ENCODE results near the gene ATP5F1E. TPM values are rescaled to one million over a fixed set of nuclear protein-coding genes. Genes with fewer than 3 reads are reported as not detected.

The ATP5F1E gene
- total RNA-seq, 1 donor, result 34.4 TPM

- peak within 1 kb of the TSS; percentile 75 for H3K4me3 ChIP-seq (ENCODE audit: low read depth, low read length)
- peak; percentile 73 for DNase-seq (ENCODE audit: low read depth)
- no peak for TF ChIP-seq CTCF (IDR thresholded peaks at IDR 0.05; ENCODE audit: insufficient read depth, low read length)
These were observed 51.2 kb downstream of the ATP5F1E start, which contains the start of gene NELFCD for GRCh38 chr20:58980711-58981627. TSS of gene NELFCD (plus strand) at chr20:58981256. CDS start at chr20:58981310, 54 bp downstream.

GRCh38 chr20:58978351-58979190, 53.6 kb downstream of the ATP5F1E start:
- no peak for DNase-seq (ENCODE audit: low read depth)
- no peak overlapping the region for H3K4me3 ChIP-seq (ENCODE audit: low read depth, low read length)
- no peak for TF ChIP-seq CTCF (IDR thresholded peaks at IDR 0.05; ENCODE audit: insufficient read depth, low read length)

GRCh38 chr20:58976061-58976730, 55.9 kb downstream of the ATP5F1E start:
- no peak overlapping the region for H3K4me3 ChIP-seq (ENCODE audit: low read depth, low read length)
- TF ChIP-seq CTCF (IDR thresholded peaks at IDR 0.05; ENCODE audit: insufficient read depth, low read length), result no peak
- DNase-seq (ENCODE audit: low read depth), result no peak

Other genes with a start within 250 kb of the ATP5F1E start
- 0.25 and 0.81 TPM in 2 replicates for gene GNAS-AS1, start 181.4 kb downstream of the ATP5F1E start, total RNA-seq (ENCODE audit: low replicate concordance)
- 417 and 474 TPM in 2 replicates for gene GNAS, start 179.6 kb downstream of the ATP5F1E start, total RNA-seq (ENCODE audit: low replicate concordance)
- 14.4 and 46.1 TPM in 2 replicates for gene NELFCD, start 51.1 kb downstream of the ATP5F1E start, total RNA-seq (ENCODE audit: low replicate concordance)
- 38.0 and 51.0 TPM in 2 replicates for gene CTSZ, start 25.1 kb downstream of the ATP5F1E start, total RNA-seq (ENCODE audit: low replicate concordance)
- not detected in 2 replicates for gene TUBB1, start 12.9 kb downstream of the ATP5F1E start, total RNA-seq (ENCODE audit: low replicate concordance)
- 28.7 and 75.7 TPM in 2 replicates for gene PRELID3B, start 10.5 kb upstream of the ATP5F1E start, total RNA-seq (ENCODE audit: low replicate concordance)
- gene ZNF831, start 131.5 kb upstream of the ATP5F1E start, total RNA-seq (ENCODE audit: low replicate concordance), result 0.98 TPM in 1 of 2 replicates, not detected in the other